ENCODE measurements around the gene SNX14. TPM values are rescaled to one million over a fixed set of nuclear protein-coding genes. Genes with fewer than 3 reads are reported as not detected.

SNX14 gene
- total and polyA plus RNA-seq, 2 of the 8 experiments (the other 6 are each of a cell fraction or from before 2014, with no cell fraction given), result 11.9 to 24.2 TPM

DNA sequence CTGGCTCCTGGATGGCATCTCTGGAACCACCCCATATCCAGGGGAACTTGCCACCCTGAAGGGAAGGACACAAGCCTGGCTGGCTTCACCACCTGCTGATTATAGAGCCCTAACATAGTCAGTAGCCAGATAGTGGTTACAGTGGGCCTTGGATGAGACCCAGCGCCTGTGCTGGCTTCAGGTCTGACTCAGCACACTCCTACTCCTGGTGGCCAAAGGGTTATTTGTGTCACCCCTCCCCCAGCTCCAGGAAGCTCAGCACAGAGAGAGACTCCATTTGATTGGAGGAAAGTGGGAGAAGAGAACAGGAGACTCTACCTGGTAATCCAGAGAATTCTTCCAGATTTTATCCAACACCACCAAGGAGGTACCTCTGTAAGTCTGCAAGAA, 12.8 kb downstream of the SNX14 start:
- H3K4me1 ChIP-seq (replicated peaks in 1 of 4; ENCODE audit: control insufficient read depth in 3 of 4, insufficient read depth in 4 of 4, low read length in 3 of 4), result peaks cover 0 to 4% (median 2%) of the 10 kb centered on the region in 4 experiments; a peak in 3 of 7 replicates
- H2BK120ac ChIP-seq (replicated peaks; ENCODE audit: low read depth, low read length), result no peak overlapping the region
- H3K9ac ChIP-seq (replicated peaks in 1 of 4; ENCODE audit: extremely low read depth in 1 of 4, low read depth in 3 of 4, low read length in 3 of 4), result no peak overlapping the region
- H4K5ac ChIP-seq (ENCODE audit: insufficient read length, low read depth, low read length), result no peak overlapping the region
- H2AFZ ChIP-seq (ENCODE audit: low read length), result no peak overlapping the region
- H3K14ac ChIP-seq (ENCODE audit: insufficient read length), result no peak overlapping the region
- DNase-seq (ENCODE audit: low read depth in 1 of 2, low spot score in 2 of 2), result no peak
- H2BK5ac ChIP-seq (ENCODE audit: low read depth, low read length), result peak overlapping the region; percentile 19; the same call in 1 of the 2 replicates
- H4K20me1 ChIP-seq (replicated peaks in 1 of 2; ENCODE audit: control insufficient read depth in 1 of 2, insufficient read depth in 2 of 2, low read length in 2 of 2), result peaks cover 0 to 2% of the 10 kb centered on the region in 2 experiments
- no peaks in the 10 kb centered on the region for H3K27me3 ChIP-seq (replicated peaks in 1 of 4; ENCODE audit: control insufficient read depth in 3 of 4, extremely low read depth in 1 of 4, insufficient read depth in 3 of 4, low read length in 3 of 4)
- no peak overlapping the region for H3K23ac ChIP-seq (ENCODE audit: insufficient read length)
- no peaks in the 10 kb centered on the region for H3K23me2 ChIP-seq (ENCODE audit: low read depth, low read length)
- H3K27ac ChIP-seq (ENCODE audit: low read depth, low read length), result 0 out of 2 replicates have a peak overlapping the region, but pooled peaks have one; percentile 9
- H3K18ac ChIP-seq (ENCODE audit: extremely low read depth, low read length), result no peak overlapping the region
- no peaks in the 10 kb centered on the region for H3K36me3 ChIP-seq (ENCODE audit: control insufficient read depth in 2 of 4, insufficient read depth in 4 of 4, low read length in 3 of 4)
- TF ChIP-seq SP2 (IDR thresholded peaks at IDR 0.05; ENCODE audit: low read length) (no peak), NANOG (IDR thresholded peaks at IDR 0.05; ENCODE audit: insufficient read depth, low read depth, low read length, poor library complexity, severe bottlenecking) (no peak), BACH1 (IDR thresholded peaks at IDR 0.05; ENCODE audit: low read length) (peak; percentile 60; the same call in 1 of the 2 replicates), KDM1A (IDR thresholded peaks at IDR 0.05; ENCODE audit: borderline replicate concordance, low read length) (no peak), JUND (IDR thresholded peaks at IDR 0.05; ENCODE audit: low read length) (no peak), RBBP5 (IDR thresholded peaks at IDR 0.05; ENCODE audit: borderline replicate concordance, low read depth, low read length) (no peak), RFX5 (IDR thresholded peaks at IDR 0.05; ENCODE audit: borderline replicate concordance, low read depth, low read length) (no peak), SIN3A (conservative IDR thresholded peaks at IDR 0.05 in 1 of 2, IDR thresholded peaks at IDR 0.05 in 1 of 2; ENCODE audit: low read depth in 1 of 2, low read length in 2 of 2) (no peak), MAFK (IDR thresholded peaks at IDR 0.05; ENCODE audit: low read depth, low read length) (peak; percentile 69; the same call in 1 of the 2 replicates)
- TF ChIP-seq, protein P1, sequence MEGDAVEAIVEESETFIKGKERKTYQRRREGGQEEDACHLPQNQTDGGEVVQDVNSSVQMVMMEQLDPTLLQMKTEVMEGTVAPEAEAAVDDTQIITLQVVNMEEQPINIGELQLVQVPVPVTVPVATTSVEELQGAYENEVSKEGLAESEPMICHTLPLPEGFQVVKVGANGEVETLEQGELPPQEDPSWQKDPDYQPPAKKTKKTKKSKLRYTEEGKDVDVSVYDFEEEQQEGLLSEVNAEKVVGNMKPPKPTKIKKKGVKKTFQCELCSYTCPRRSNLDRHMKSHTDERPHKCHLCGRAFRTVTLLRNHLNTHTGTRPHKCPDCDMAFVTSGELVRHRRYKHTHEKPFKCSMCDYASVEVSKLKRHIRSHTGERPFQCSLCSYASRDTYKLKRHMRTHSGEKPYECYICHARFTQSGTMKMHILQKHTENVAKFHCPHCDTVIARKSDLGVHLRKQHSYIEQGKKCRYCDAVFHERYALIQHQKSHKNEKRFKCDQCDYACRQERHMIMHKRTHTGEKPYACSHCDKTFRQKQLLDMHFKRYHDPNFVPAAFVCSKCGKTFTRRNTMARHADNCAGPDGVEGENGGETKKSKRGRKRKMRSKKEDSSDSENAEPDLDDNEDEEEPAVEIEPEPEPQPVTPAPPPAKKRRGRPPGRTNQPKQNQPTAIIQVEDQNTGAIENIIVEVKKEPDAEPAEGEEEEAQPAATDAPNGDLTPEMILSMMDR (IDR thresholded peaks at IDR 0.05; ENCODE audit: control extremely low read depth in 1 of 3, insufficient read depth in 1 of 3, low read depth in 1 of 3, low read length in 3 of 3), result peak in 1 of 3 experiments; percentile 8; a peak in 1 of 4 replicates
- peaks cover 0 to 12% of the 10 kb centered on the region in 2 experiments; a peak in 1 of 4 replicates for H3K79me2 ChIP-seq (ENCODE audit: control insufficient read depth in 1 of 2, insufficient read depth in 2 of 2, low read length in 2 of 2)
- H2BK12ac ChIP-seq (ENCODE audit: low read depth, low read length), result no peak overlapping the region
- no peak overlapping the region for H3K4me3 ChIP-seq (ENCODE audit: extremely low read depth in 1 of 4, insufficient read depth in 2 of 4, low read depth in 3 of 4, low read length in 4 of 4)
- H3K79me1 ChIP-seq (ENCODE audit: low read depth, low read length), result peaks cover 7% of the 10 kb centered on the region
- no peak overlapping the region for H4K8ac ChIP-seq (ENCODE audit: extremely low read depth, insufficient read depth, low read length)
- no peak overlapping the region for H4K91ac ChIP-seq (replicated peaks; ENCODE audit: insufficient read length, low read length)
- H3K9me3 ChIP-seq (ENCODE audit: insufficient read depth in 2 of 2, low read depth in 1 of 2, low read length in 1 of 2), result 0 out of 4 replicates have a peak, but pooled peaks cover 0 to 4% of the 10 kb centered on the region in 2 experiments
- ChIA-PET POLR2A (ENCODE audit: partially characterized antibody) (interaction anchor here (0.6 to 1.4 kb wide), 5 partner anchors 10 to 97 kb away, joined by 3 to 4 read pairs (median 3); partner anchors contain the start of genes SNX14 and SYNCRIP), CTCF (ENCODE audit: partially characterized antibody) (interaction anchor here (1.7 kb wide), 1 partner anchor 11 kb away, joined by 9 read pairs; no protein-coding TSS in a partner anchor)
- WGBS, 2 experiments (ENCODE audit: extremely low coverage in 1 of 2, insufficient coverage in 1 of 2, insufficient read length in 1 of 2, insufficient replicate concordance in 2 of 2, low coverage in 1 of 2, low lambda C conversion rate in 2 of 2, missing lambda C conversion rate in 1 of 2), result 88% methylated on average over 1 of the region's 1 CpG; no CpG with 5 or more reads in 1 of the 2 experiments
- no peak overlapping the region for H3K56ac ChIP-seq (replicated peaks; ENCODE audit: insufficient read length, low read depth, low read length)
- H2BK15ac ChIP-seq (ENCODE audit: low read length), result no peak overlapping the region
- H2AK5ac ChIP-seq (ENCODE audit: low read depth, low read length), result no peak overlapping the region
- peak overlapping the region in 1 of 2 experiments; percentile 27; a peak in 2 of 4 replicates for H3K4me2 ChIP-seq (ENCODE audit: insufficient read depth in 1 of 2, low read depth in 2 of 2, low read length in 2 of 2)
- FAIRE-seq, result no peak
- H2BK20ac ChIP-seq (ENCODE audit: low read length), result no peak overlapping the region
- no peak overlapping the region for H3K4ac ChIP-seq (replicated peaks; ENCODE audit: insufficient read length, low read depth, low read length)

All from H1 (cell line).